ENCODE results near the gene CACNA1G. TPM values are rescaled to one million over a fixed set of nuclear protein-coding genes. Genes with fewer than 3 reads are reported as not detected.
A peak's percentile ranks its signal among the peaks of the same experiment; 100 is the strongest.

The CACNA1G gene
- polyA plus RNA-seq, 1 donor (not counting 4 experiments of a cell fraction or from before 2014, with no cell fraction given): 0.07 TPM

DNA sequence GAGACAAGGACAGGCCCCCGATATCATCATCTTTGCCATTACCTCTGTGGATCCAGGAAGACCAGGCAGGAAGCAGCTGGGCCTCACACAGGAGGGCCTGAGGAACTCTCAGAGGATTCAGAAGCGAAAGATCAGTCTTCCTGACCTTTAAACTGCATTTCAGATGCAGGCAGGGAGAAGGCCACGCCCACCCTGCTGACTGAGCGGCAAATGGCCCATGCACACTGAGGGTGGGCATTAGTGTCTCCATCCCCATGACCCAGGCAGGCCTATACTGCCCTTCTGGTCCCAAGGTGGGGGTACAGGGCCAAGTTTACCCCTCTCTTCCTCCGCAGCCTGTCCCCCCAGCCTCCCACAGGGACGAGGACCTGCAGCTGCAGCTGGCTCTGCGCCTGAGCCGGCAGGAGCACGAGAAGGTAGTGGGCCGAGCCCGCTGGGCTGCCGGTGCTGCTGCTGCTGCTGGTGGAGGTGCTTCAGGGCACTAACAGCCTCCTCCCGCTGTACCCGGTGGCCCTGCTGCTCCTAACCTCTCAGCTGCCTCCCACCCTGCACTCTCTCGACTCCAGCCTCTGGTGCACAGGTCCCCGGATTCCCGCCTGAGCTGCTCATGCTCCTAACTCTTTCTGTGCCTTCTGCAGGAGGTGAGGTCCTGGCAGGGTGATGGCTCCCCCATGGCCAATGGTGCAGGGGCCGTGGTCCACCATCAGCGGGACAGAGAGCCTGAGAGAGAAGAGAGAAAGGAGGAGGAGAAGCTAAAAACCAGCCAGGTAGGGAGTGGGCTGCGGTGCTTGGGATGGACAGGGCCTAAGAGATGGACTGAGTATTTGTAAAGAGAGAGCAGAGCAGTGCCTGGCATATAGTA, 21.7 kb upstream of the CACNA1G start:
- peaks cover 7% of the 10 kb centered on the region for H4K20me1 ChIP-seq (ENCODE audit: control insufficient read depth, extremely low read depth, insufficient read depth, low read length)
- no peak overlapping the region for H3K27ac ChIP-seq (ENCODE audit: control insufficient read depth, insufficient read depth, low read length)
- H3K9ac ChIP-seq (ENCODE audit: control insufficient read depth, extremely low read depth, insufficient read depth, low read length): no peak overlapping the region
- TF ChIP-seq EZH2 (IDR thresholded peaks at IDR 0.05; ENCODE audit: low read length): no peak
- TF ChIP-seq, protein P1, sequence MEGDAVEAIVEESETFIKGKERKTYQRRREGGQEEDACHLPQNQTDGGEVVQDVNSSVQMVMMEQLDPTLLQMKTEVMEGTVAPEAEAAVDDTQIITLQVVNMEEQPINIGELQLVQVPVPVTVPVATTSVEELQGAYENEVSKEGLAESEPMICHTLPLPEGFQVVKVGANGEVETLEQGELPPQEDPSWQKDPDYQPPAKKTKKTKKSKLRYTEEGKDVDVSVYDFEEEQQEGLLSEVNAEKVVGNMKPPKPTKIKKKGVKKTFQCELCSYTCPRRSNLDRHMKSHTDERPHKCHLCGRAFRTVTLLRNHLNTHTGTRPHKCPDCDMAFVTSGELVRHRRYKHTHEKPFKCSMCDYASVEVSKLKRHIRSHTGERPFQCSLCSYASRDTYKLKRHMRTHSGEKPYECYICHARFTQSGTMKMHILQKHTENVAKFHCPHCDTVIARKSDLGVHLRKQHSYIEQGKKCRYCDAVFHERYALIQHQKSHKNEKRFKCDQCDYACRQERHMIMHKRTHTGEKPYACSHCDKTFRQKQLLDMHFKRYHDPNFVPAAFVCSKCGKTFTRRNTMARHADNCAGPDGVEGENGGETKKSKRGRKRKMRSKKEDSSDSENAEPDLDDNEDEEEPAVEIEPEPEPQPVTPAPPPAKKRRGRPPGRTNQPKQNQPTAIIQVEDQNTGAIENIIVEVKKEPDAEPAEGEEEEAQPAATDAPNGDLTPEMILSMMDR (optimal IDR thresholded peaks at IDR 0.05 in 1 of 3, IDR thresholded peaks at IDR 0.05 in 1 of 3, conservative IDR thresholded peaks at IDR 0.05 in 1 of 3; ENCODE audit: extremely low read depth in 1 of 3, insufficient read depth in 2 of 3, low read length in 3 of 3): no peak
- dilution Hi-C loops (cut with MboI; ENCODE audit: extremely low pct_ligation_motif_present, low sequenced_read_pairs): no loop called here
- H3K4me3 ChIP-seq (ENCODE audit: control insufficient read depth in 2 of 3, extremely low read depth in 1 of 3, insufficient read depth in 2 of 3, low read depth in 1 of 3, low read length in 3 of 3): no peak overlapping the region
- H3K27me3 ChIP-seq (ENCODE audit: control insufficient read depth, extremely low read depth, insufficient read depth, low read length): no peaks in the 10 kb centered on the region
- peaks cover 26 to 59% of the 10 kb centered on the region in 2 experiments for H3K36me3 ChIP-seq (ENCODE audit: control insufficient read depth in 2 of 2, extremely low read depth in 1 of 2, insufficient read depth in 2 of 2, low read length in 2 of 2)
- FAIRE-seq (no peak), DNase-seq (ENCODE audit: low read depth, low spot score) (no peak)
- peaks cover 59% of the 10 kb centered on the region for H3K79me2 ChIP-seq (ENCODE audit: control insufficient read depth, insufficient read depth, low read length)
- peak overlapping the region; percentile 31 for H3K4me2 ChIP-seq (ENCODE audit: control insufficient read depth, extremely low read depth, insufficient read depth, low read depth, low read length)
- H3K4me1 ChIP-seq (ENCODE audit: control insufficient read depth, extremely low read depth, insufficient read depth, low read length): peaks cover 84% of the 10 kb centered on the region
- H2AFZ ChIP-seq (ENCODE audit: control insufficient read depth, low read length): no peak overlapping the region
- peaks cover 3% of the 10 kb centered on the region for H3K9me1 ChIP-seq (ENCODE audit: control insufficient read depth, extremely low read depth, insufficient read depth, low read length)
- H3K9me3 ChIP-seq (ENCODE audit: control insufficient read depth, low read depth, low read length): no peaks in the 10 kb centered on the region

DNA sequence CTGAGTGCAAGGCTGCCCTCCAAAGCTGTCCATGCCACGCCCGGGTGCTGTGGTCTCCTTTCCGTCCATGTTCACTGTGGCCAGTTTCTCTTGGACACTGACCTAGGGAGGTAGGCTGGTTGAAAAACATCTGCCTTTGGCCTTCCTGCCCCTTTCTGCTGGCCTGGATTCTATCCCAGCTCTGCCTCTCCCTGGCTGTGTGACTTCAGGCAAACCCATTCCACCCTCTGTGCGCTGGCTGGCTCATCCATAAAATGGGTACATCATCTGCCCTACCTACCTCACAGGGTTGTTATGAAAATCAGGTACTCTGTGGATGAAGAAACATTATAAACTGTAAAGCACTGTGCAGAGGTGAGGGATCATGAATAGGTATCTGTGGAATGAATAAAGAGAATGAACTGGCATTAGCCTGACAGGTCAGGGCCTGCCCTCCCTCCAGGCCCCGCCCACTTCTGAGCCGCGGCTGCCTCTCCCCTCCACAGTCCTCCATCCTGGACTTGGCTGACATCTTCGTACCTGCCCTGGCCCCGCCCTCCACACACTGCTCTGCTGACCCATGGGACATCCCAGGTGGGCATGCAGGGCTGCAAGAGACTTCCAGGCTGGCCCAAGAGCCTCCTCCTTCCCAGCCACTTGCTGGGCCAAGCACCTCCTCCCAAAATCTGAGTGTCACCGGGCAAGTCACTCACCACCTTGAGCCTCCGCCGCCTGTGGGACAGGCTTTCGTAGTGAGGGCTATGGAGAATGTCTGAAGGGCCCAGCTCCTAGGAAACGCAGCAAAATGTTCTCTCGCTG, 20.6 kb upstream of the CACNA1G start:
- peaks cover 26 to 56% of the 10 kb centered on the region in 2 experiments for H3K36me3 ChIP-seq (ENCODE audit: control insufficient read depth in 2 of 2, extremely low read depth in 1 of 2, insufficient read depth in 2 of 2, low read length in 2 of 2)
- H3K9me3 ChIP-seq (ENCODE audit: control insufficient read depth, low read depth, low read length): no peaks in the 10 kb centered on the region
- H4K20me1 ChIP-seq (ENCODE audit: control insufficient read depth, extremely low read depth, insufficient read depth, low read length): peaks cover 7% of the 10 kb centered on the region
- DNase-seq (ENCODE audit: low read depth, low spot score) (peak; percentile 89), FAIRE-seq (peak; percentile 100)
- no peak overlapping the region for H2AFZ ChIP-seq (ENCODE audit: control insufficient read depth, low read length)
- no peak for TF ChIP-seq EZH2 (IDR thresholded peaks at IDR 0.05; ENCODE audit: low read length)
- TF ChIP-seq, protein P1 (optimal IDR thresholded peaks at IDR 0.05 in 1 of 3, IDR thresholded peaks at IDR 0.05 in 1 of 3, conservative IDR thresholded peaks at IDR 0.05 in 1 of 3; ENCODE audit: extremely low read depth in 1 of 3, insufficient read depth in 2 of 3, low read length in 3 of 3): no peak
- H3K4me3 ChIP-seq (ENCODE audit: control insufficient read depth in 2 of 3, extremely low read depth in 1 of 3, insufficient read depth in 2 of 3, low read depth in 1 of 3, low read length in 3 of 3): no peak overlapping the region
- peaks cover 47% of the 10 kb centered on the region for H3K79me2 ChIP-seq (ENCODE audit: control insufficient read depth, insufficient read depth, low read length)
- H3K4me2 ChIP-seq (ENCODE audit: control insufficient read depth, extremely low read depth, insufficient read depth, low read depth, low read length): peak overlapping the region; percentile 82
- H3K27me3 ChIP-seq (ENCODE audit: control insufficient read depth, extremely low read depth, insufficient read depth, low read length): no peaks in the 10 kb centered on the region
- H3K9ac ChIP-seq (ENCODE audit: control insufficient read depth, extremely low read depth, insufficient read depth, low read length): no peak overlapping the region
- H3K4me1 ChIP-seq (ENCODE audit: control insufficient read depth, extremely low read depth, insufficient read depth, low read length): peaks cover 81% of the 10 kb centered on the region
- dilution Hi-C loops (cut with MboI; ENCODE audit: extremely low pct_ligation_motif_present, low sequenced_read_pairs): no loop called here
- peaks cover 3% of the 10 kb centered on the region for H3K9me1 ChIP-seq (ENCODE audit: control insufficient read depth, extremely low read depth, insufficient read depth, low read length)
- H3K27ac ChIP-seq (ENCODE audit: control insufficient read depth, insufficient read depth, low read length): peak overlapping the region; percentile 44
